Trophoblast cell (in vitro differentiated cells and primary cell): Measurements from ENCODE around the gene CD1B.

Source experiments
- DNase-seq, 2 donors: peaks; one replicate each; pipeline ENCODE4 v3.0.0-alpha.2; 2016
- H2AFZ ChIP-seq: 2 replicates; pipeline ENCODE4 v1.6.1; 2013; ENCODE audit warnings: low read length, moderate library complexity, mild to moderate bottlenecking; ENCODE audit not compliant: insufficient read depth, poor library complexity
- H2AK5ac ChIP-seq: 2 replicates; pipeline ENCODE4 v1.6.1; 2013; ENCODE audit warnings: mild to moderate bottlenecking, low read length
- H2BK120ac ChIP-seq: 2 replicates; pipeline ENCODE4 v1.6.1; 2013; ENCODE audit warnings: low read length, mild to moderate bottlenecking, moderate library complexity; ENCODE audit not compliant: insufficient read depth, poor library complexity
- H2BK12ac ChIP-seq: 2 replicates; pipeline ENCODE4 v1.6.1; 2013; ENCODE audit warnings: mild to moderate bottlenecking, low read length, moderate library complexity
- H2BK5ac ChIP-seq: 2 replicates; pipeline ENCODE4 v1.6.1; 2013; ENCODE audit warnings: low read length, low read depth, moderate library complexity, mild to moderate bottlenecking; ENCODE audit not compliant: poor library complexity
- H3K14ac ChIP-seq: 2 replicates; pipeline ENCODE4 v1.6.1; 2013; ENCODE audit warnings: mild to moderate bottlenecking, low read length
- H3K18ac ChIP-seq: 2 replicates; pipeline ENCODE4 v1.6.1; 2013; ENCODE audit warnings: mild to moderate bottlenecking, low read length
- H3K23ac ChIP-seq: 2 replicates; pipeline ENCODE4 v1.6.1; 2013; ENCODE audit warnings: low read length
- H3K27ac ChIP-seq: 2 replicates; pipeline ENCODE4 v1.5.1; 2013; ENCODE audit warnings: low read depth, mild to moderate bottlenecking, inconsistent platforms, low read length, moderate library complexity
- H3K27me3 ChIP-seq: 2 replicates; pipeline ENCODE4 v1.6.1; 2013; ENCODE audit warnings: inconsistent platforms, mild to moderate bottlenecking, low read length, moderate library complexity; ENCODE audit not compliant: insufficient read depth
- H3K36me3 ChIP-seq, 2 experiments: 1 replicate in 1 of 2; 2 replicates in 1 of 2; pipeline ENCODE4 v1.6.1; 2013; ENCODE audit warnings: low read length in 2 of 2, mild to moderate bottlenecking in 2 of 2, moderate library complexity in 1 of 2; ENCODE audit not compliant: insufficient read depth in 2 of 2, control insufficient read depth in 1 of 2
- H3K4ac ChIP-seq: 2 replicates; pipeline ENCODE4 v1.6.1; 2013; ENCODE audit warnings: low read depth, mild to moderate bottlenecking, low read length, moderate library complexity
- H3K4me1 ChIP-seq, 2 experiments: 1 replicate in 1 of 2; 2 replicates in 1 of 2; pipeline ENCODE4 v1.6.1; 2013; ENCODE audit warnings: low read length in 2 of 2, mild to moderate bottlenecking in 2 of 2, moderate library complexity in 1 of 2; ENCODE audit not compliant: insufficient read depth in 2 of 2, control insufficient read depth in 1 of 2
- H3K4me2 ChIP-seq: 2 replicates; pipeline ENCODE4 v1.6.1; 2013; ENCODE audit warnings: inconsistent platforms, mild to moderate bottlenecking, low read length, moderate library complexity
- H3K4me3 ChIP-seq: 2 replicates; pipeline ENCODE4 v1.5.1; 2013; ENCODE audit warnings: mild to moderate bottlenecking, low read depth, low read length, inconsistent platforms
- H3K79me1 ChIP-seq: one replicate; pipeline ENCODE4 v1.6.1; 2013; ENCODE audit warnings: low read length
- H3K79me2 ChIP-seq: 2 replicates; pipeline ENCODE4 v1.6.1; 2013; ENCODE audit warnings: low read length, mild to moderate bottlenecking; ENCODE audit not compliant: control insufficient read depth, insufficient read depth, poor library complexity
- H3K9ac ChIP-seq: 2 replicates; pipeline ENCODE4 v1.6.1; 2013; ENCODE audit warnings: mild to moderate bottlenecking, low read length
- H3K9me3 ChIP-seq: 2 replicates; pipeline ENCODE4 v1.6.1; 2013; ENCODE audit warnings: low read depth, mild to moderate bottlenecking, control low read depth, inconsistent platforms, low read length; ENCODE audit not compliant: insufficient read depth
- H4K12ac ChIP-seq: 2 replicates; pipeline ENCODE4 v1.6.1; 2013; ENCODE audit warnings: low read depth, mild to moderate bottlenecking, low read length, moderate library complexity
- H4K8ac ChIP-seq: 2 replicates; pipeline ENCODE4 v1.6.1; 2013; ENCODE audit warnings: low read depth, mild to moderate bottlenecking, low read length, moderate library complexity
- H4K91ac ChIP-seq: one replicate; pipeline ENCODE4 v1.6.1; 2013; ENCODE audit warnings: low read depth, mild to moderate bottlenecking, low read length, moderate library complexity
- WGBS: extraction: QIAGEN DNeasy Blood & Tissue Kit; methylation state at CpG from one replicate; pipeline ENCODE4 v1.1.7; 2013; ENCODE audit warnings: missing lambda C conversion rate; ENCODE audit not compliant: insufficient read length, insufficient coverage; ENCODE audit errors: extremely low coverage; 5-methylcytosine and 5-hydroxymethylcytosine counted together

Gene CD1B

DNA sequence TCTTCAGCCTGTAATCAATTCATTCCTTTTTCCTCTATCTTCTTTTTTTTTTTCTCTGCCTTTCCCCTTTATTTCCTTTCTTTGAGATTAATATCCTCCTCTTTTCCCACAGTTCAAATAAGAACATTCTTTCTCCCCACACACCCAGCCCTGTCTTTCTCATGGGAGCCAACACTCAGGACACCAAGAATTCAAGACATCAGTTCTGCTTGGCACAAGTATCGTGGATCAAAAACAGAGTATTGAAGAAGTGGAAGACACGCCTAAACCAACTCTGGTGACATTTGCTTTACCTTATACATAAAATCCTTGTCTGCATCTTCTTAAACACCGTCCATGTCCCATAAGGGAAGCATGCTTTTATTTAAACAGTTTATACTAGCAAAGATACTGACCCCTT, 25.3 kb upstream of the CD1B start:
- Histone ChIP-seq H2BK12ac (no peak overlapping the region), H3K14ac (no peak overlapping the region), H3K27me3 (no peaks in the 10 kb centered on the region), H2AK5ac (no peak overlapping the region), H4K8ac (no peak overlapping the region), H3K79me1 (no peaks in the 10 kb centered on the region), H4K91ac (no peak overlapping the region), H3K4me2 (no peak overlapping the region), H3K9me3 (no peaks in the 10 kb centered on the region), H3K18ac (no peak overlapping the region), H2AFZ (no peak overlapping the region), H3K4me3 (no peak overlapping the region), H2BK5ac (no peak overlapping the region), H3K36me3 (no peaks in the 10 kb centered on the region), H3K4ac (no peak overlapping the region), H3K4me1 (no peaks in the 10 kb centered on the region), H3K23ac (no peak overlapping the region), H3K79me2 (no peaks in the 10 kb centered on the region), H2BK120ac (no peak overlapping the region), H4K12ac (no peak overlapping the region), H3K9ac (no peak overlapping the region), H3K27ac (no peak overlapping the region)
- no CpG with 5 or more reads among the region's 3 CpGs for WGBS
- DNase-seq: no peak

DNA sequence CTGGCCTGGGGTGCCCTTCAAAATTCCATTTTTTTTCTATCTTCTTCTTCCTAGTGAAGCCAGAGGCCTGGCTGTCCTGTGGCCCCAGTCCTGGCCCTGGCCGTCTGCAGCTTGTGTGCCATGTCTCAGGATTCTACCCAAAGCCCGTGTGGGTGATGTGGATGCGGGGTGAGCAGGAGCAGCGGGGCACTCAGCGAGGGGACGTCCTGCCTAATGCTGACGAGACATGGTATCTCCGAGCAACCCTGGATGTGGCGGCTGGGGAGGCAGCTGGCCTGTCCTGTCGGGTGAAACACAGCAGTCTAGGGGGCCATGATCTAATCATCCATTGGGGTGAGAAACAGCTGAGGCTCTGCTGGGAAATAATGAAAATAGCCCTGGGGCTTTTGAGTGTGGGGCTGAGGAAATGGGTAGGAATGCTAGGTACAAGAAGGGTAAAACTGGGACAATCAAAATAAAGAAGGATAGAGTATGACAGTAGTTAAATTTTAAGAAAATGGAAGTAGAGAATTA, 24.5 kb upstream of the CD1B start:
- Histone ChIP-seq H3K23ac (no peak overlapping the region), H2AK5ac (no peak overlapping the region), H3K27ac (no peak overlapping the region), H3K79me1 (no peaks in the 10 kb centered on the region), H3K9me3 (no peaks in the 10 kb centered on the region), H4K12ac (no peak overlapping the region), H3K79me2 (no peaks in the 10 kb centered on the region), H3K27me3 (no peaks in the 10 kb centered on the region), H3K4me3 (no peak overlapping the region), H4K8ac (no peak overlapping the region), H3K14ac (no peak overlapping the region), H3K4me1 (no peaks in the 10 kb centered on the region), H3K36me3 (no peaks in the 10 kb centered on the region), H3K18ac (no peak overlapping the region), H2BK120ac (no peak overlapping the region), H2BK5ac (no peak overlapping the region), H4K91ac (no peak overlapping the region), H3K9ac (no peak overlapping the region), H2BK12ac (no peak overlapping the region), H3K4me2 (no peak overlapping the region), H2AFZ (no peak overlapping the region), H3K4ac (no peak overlapping the region)
- no CpG with 5 or more reads among the region's 10 CpGs for WGBS
- no peak for DNase-seq

DNA sequence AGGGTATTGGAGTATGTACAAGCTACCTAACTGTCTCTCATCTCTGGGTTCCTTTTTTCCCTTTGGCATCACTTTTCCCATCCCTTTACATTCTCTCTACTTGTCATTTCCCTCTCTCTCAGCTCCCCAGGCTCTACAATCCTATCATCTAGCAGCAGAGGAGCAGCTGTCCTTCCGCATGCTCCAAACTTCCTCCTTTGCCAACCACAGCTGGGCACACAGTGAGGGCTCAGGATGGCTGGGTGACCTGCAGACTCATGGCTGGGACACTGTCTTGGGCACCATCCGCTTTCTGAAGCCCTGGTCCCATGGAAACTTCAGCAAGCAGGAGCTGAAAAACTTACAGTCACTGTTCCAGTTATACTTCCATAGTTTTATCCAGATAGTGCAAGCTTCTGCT, 22.9 kb upstream of the CD1B start:
- Histone ChIP-seq H2BK5ac (no peak overlapping the region), H4K12ac (no peak overlapping the region), H3K79me2 (no peaks in the 10 kb centered on the region), H3K4me3 (no peak overlapping the region), H3K4me2 (no peak overlapping the region), H3K18ac (no peak overlapping the region), H2BK12ac (no peak overlapping the region), H4K91ac (no peak overlapping the region), H3K9ac (no peak overlapping the region), H3K23ac (no peak overlapping the region), H2BK120ac (no peak overlapping the region), H2AFZ (no peak overlapping the region), H3K14ac (no peak overlapping the region), H3K27ac (no peak overlapping the region), H3K4me1 (no peaks in the 10 kb centered on the region), H4K8ac (no peak overlapping the region), H3K36me3 (no peaks in the 10 kb centered on the region), H3K79me1 (no peaks in the 10 kb centered on the region), H3K9me3 (no peaks in the 10 kb centered on the region), H3K4ac (no peak overlapping the region), H2AK5ac (no peak overlapping the region), H3K27me3 (no peaks in the 10 kb centered on the region)
- DNase-seq: no peak
- no CpG with 5 or more reads among the region's 2 CpGs for whole genome bisulfite sequencing

DNA sequence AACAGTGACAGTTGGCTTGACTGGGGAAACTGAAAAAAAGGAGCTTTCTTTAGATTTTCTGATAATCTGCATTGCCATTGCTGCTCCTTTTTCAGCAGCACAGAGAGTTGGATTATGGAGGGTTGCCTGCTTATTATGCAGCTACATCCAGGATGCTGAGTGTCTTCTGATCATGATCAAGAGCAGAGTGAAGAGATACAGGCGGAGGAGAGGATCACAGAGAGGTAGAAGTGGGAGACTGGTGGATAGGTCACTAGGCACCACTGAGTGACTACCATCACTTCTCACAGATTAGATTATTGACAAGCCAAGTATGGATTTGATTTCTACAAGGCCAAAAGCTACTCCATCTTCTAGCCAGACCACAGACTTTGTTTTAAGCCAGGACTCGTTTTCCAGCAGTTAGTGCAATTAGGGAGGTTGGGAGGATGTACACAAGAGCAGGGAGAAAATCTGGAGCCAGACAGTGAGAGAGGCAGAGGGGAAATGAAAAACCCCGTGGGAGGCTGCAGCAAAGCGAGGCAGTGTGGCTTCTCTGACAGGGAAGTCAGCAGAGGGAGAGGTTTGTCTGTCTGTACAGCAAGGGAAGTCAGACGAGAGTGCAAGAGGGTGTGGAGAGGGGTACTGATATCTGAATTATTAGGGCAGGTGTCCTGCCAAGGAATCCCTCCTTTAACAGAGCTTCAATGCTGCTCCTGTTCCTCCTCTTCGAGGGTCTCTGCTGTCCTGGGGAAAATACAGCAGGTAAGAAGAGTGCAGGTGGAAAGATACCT, 22.2 kb upstream of the CD1B start, which contains the start of gene CD1E:
TSS of gene CD1E (plus strand) at position 592 of the 773 bp plus-strand sequence. CDS start at position 687, 95 bp downstream.
- Histone ChIP-seq H3K79me2 (no peaks in the 10 kb centered on the region), H3K14ac (no peak within 1 kb of the TSS), H3K4me3 (no peak within 1 kb of the TSS), H4K8ac (no peak within 1 kb of the TSS), H2BK120ac (no peak within 1 kb of the TSS), H3K4me2 (no peak within 1 kb of the TSS), H2AFZ (no peak within 1 kb of the TSS), H4K12ac (no peak within 1 kb of the TSS), H3K27ac (no peak within 1 kb of the TSS), H2BK5ac (no peak within 1 kb of the TSS), H3K9ac (no peak within 1 kb of the TSS), H3K9me3 (no peaks in the 10 kb centered on the region), H2AK5ac (no peak within 1 kb of the TSS), H3K27me3 (no peaks in the 10 kb centered on the region), H3K4me1 (no peaks in the 10 kb centered on the region), H3K79me1 (no peaks in the 10 kb centered on the region), H3K23ac (no peak within 1 kb of the TSS), H4K91ac (no peak within 1 kb of the TSS), H2BK12ac (no peak within 1 kb of the TSS), H3K36me3 (no peaks in the 10 kb centered on the region), H3K4ac (no peak within 1 kb of the TSS), H3K18ac (no peak within 1 kb of the TSS)
- no peak for DNase-seq
- WGBS: no CpG with 5 or more reads among the region's 6 CpGs
